ENCODE results near the gene SSBP3.

SSBP3 gene

GRCh38 chr1:54371038-54371941 lies 34.9 kb downstream of the SSBP3 start:
- DNase-seq = no peak

- DNase-seq = no peak
Measured at GRCh38 chr1:54370287-54370989, 35.8 kb downstream of the SSBP3 start.

GRCh38 chr1:54367613-54368012 lies 38.6 kb downstream of the SSBP3 start:
- DNase-seq = no peak

- DNase-seq = no peak
Measured at GRCh38 chr1:54365847-54366246, 40.3 kb downstream of the SSBP3 start.

- no peak for DNase-seq
Measured at GRCh38 chr1:54365398-54365797, 40.8 kb downstream of the SSBP3 start.

- no peak for DNase-seq
Measured at GRCh38 chr1:54364995-54365394, 41.2 kb downstream of the SSBP3 start.

- DNase-seq = no peak
Measured at GRCh38 chr1:54364582-54364981, 41.6 kb downstream of the SSBP3 start.

- no peak for DNase-seq
Measured at GRCh38 chr1:54363925-54364324, 42.3 kb downstream of the SSBP3 start.

GRCh38 chr1:54362881-54363340 lies 43.3 kb downstream of the SSBP3 start:
- DNase-seq = no peak

GRCh38 chr1:54361342-54361741 lies 44.9 kb downstream of the SSBP3 start:
- no peak for DNase-seq

GRCh38 chr1:54360165-54361005 lies 45.8 kb downstream of the SSBP3 start:
- peak in 1 of 2 experiments; percentile 14 for DNase-seq

GRCh38 chr1:54359393-54360162 lies 46.6 kb downstream of the SSBP3 start:
- no peak for DNase-seq

GRCh38 chr1:54358503-54359168 lies 47.6 kb downstream of the SSBP3 start:
- DNase-seq = no peak

- no peak for DNase-seq
Measured at GRCh38 chr1:54357967-54358366, 48.2 kb downstream of the SSBP3 start.

GRCh38 chr1:54356680-54357147 lies 49.5 kb downstream of the SSBP3 start:
- no peak for DNase-seq

GRCh38 chr1:54355931-54356679 lies 50.1 kb downstream of the SSBP3 start:
- no peak for DNase-seq

GRCh38 chr1:54354899-54355298 lies 51.3 kb downstream of the SSBP3 start:
- DNase-seq = no peak

- DNase-seq = no peak
Measured at GRCh38 chr1:54353959-54354358, 52.2 kb downstream of the SSBP3 start.

GRCh38 chr1:54352755-54353154 lies 53.4 kb downstream of the SSBP3 start:
- DNase-seq = no peak

GRCh38 chr1:54350360-54350759 lies 55.8 kb downstream of the SSBP3 start:
- no peak for DNase-seq

- DNase-seq = no peak
Measured at GRCh38 chr1:54348700-54349021, 57.5 kb downstream of the SSBP3 start.

Measured in AML-193 (cell line).